ENCODE results near the gene OTOP2. TPM values are rescaled to one million over a fixed set of nuclear protein-coding genes. Genes with fewer than 3 reads are reported as not detected.

The OTOP2 gene
- total RNA-seq, 4 donors from 2014 or later = not detected

DNA sequence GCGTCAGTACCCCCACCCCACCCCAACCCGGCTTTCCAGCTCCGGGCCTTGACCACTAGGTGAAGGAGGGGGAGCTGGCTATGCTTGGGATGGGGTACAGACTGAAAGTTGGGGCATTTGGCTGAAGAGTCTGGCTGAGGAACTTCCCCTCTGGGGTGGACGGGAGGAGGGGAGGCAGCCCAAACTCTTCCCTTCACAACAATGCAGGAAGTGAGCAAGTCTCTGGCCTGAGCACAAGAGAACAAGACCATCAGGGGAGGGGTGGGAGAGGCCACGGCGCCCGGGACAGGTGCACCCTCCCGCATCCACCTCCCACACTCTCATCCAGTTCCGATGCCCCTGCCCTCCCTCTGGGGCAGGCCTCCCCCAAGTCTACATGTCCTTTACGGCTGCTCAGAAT is 6.6 kb upstream of the OTOP2 start:
- no peak for TF ChIP-seq POLR2AphosphoS5 (IDR thresholded peaks at IDR 0.05)
- TF ChIP-seq EP300 (IDR thresholded peaks at IDR 0.05) = no peak
- TF ChIP-seq CTCF (IDR thresholded peaks at IDR 0.05) = no peak
- TF ChIP-seq POLR2A (IDR thresholded peaks at IDR 0.05) = no peak
- 66% methylated on average over 6 of the region's 10 CpGs; no CpG with 5 or more reads in 1 of the 2 donors for WGBS, 2 donors (ENCODE audit: low coverage in 1 of 2)
- no peak overlapping the region for H3K4me3 ChIP-seq
- H3K27ac ChIP-seq = no peak overlapping the region
- H3K9me3 ChIP-seq = no peaks in the 10 kb centered on the region
- ATAC-seq = no peak
- H3K27me3 ChIP-seq = peaks cover 77% of the 10 kb centered on the region
- no peaks in the 10 kb centered on the region for H3K36me3 ChIP-seq
- peaks cover 0 to 9% (median 0%) of the 10 kb centered on the region in 3 donors for H3K4me1 ChIP-seq

- no peak for ATAC-seq
- H3K36me3 ChIP-seq = no peaks in the 10 kb centered on the region
- peaks cover 92% of the 10 kb centered on the region for H3K27me3 ChIP-seq
- TF ChIP-seq CTCF (IDR thresholded peaks at IDR 0.05) = no peak
- no peak for TF ChIP-seq POLR2AphosphoS5 (IDR thresholded peaks at IDR 0.05)
- WGBS, 2 donors (ENCODE audit: low coverage in 1 of 2) = 75 to 100% methylated on average over 3 of the region's 5 CpGs
- H3K4me3 ChIP-seq = no peak overlapping the region
- peaks cover 0 to 23% (median 11%) of the 10 kb centered on the region in 3 donors for H3K4me1 ChIP-seq
- no peak overlapping the region for H3K27ac ChIP-seq
- no peaks in the 10 kb centered on the region for H3K9me3 ChIP-seq
Observed at GRCh38 chr17:74918906-74919305, 5.2 kb upstream of the OTOP2 start.

DNA sequence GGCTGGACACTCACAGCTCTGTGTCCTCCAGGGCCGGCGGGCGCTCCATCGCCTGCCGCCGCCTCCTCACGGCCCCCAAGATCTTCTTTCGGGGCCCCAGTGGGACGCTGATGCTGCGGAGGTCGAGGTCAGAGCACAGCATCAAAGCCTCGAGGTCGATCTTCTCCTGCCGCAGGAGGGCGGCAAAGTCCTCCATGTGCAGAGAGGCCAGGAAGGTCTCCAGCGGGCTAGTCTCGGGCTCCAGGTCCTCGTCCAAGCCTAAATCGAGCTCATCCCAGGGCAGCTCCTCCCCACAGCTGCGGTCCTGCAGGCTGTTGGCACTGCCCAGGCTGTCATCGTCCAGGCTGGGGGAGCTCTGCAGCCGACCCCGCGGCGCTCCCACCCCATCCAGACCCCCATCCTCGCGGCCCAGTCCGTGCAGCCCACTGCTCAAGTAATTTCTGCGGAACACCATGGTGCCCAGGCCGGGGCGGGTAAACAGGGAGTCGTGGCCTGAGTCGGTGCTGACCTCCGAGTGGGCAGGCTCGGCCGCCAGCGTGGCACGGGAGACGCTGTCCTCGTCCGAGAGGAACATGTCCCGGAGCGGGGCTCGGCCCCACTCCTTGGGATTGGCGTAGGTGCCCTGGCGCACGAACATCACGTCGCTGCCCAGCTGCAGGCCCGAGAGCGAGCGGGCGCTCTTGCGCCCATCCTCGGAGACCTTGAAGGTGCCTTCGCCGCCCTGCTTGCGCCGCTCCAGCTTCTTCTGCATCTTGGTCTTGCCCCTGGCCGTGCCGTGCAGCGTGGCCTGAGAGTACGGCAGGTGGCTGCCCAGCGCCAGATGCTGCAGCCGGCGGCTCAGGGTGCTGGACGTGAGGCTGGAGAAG is 4.4 kb upstream of the OTOP2 start:
- H3K27me3 ChIP-seq = peaks cover 100% of the 10 kb centered on the region
- H3K9me3 ChIP-seq = no peaks in the 10 kb centered on the region
- WGBS, 2 donors (ENCODE audit: low coverage in 1 of 2) = 80% methylated on average over 1 of the region's 67 CpGs; no CpG with 5 or more reads in 1 of the 2 donors
- TF ChIP-seq POLR2A (IDR thresholded peaks at IDR 0.05) (no peak), EP300 (IDR thresholded peaks at IDR 0.05) (no peak), CTCF (IDR thresholded peaks at IDR 0.05) (no peak), POLR2AphosphoS5 (IDR thresholded peaks at IDR 0.05) (no peak)
- H3K4me3 ChIP-seq = no peak overlapping the region
- H3K4me1 ChIP-seq = peaks cover 0 to 31% (median 14%) of the 10 kb centered on the region in 3 donors
- H3K27ac ChIP-seq = no peak overlapping the region
- H3K36me3 ChIP-seq = no peaks in the 10 kb centered on the region
- ATAC-seq = no peak

DNA sequence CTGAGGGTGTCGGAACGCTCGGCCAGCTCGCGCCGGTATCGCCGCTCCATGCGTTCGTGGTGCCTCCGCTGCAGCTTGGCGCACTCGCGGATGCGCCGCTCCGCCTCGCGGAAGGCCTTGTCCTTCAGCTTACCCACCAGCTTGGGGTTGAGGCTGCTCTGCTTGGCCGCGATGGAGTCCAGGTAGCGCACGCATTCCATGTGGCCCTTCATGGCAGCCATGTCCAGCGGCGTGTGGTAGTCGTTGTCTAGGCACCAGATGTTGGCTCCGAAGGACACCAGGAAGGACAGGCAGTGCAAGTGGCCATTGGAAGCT is 3.8 kb upstream of the OTOP2 start:
- Histone ChIP-seq H3K4me1 (peaks cover 0 to 34% (median 14%) of the 10 kb centered on the region in 3 donors), H3K36me3 (no peaks in the 10 kb centered on the region), H3K4me3 (no peak overlapping the region), H3K27me3 (peaks cover 100% of the 10 kb centered on the region), H3K27ac (no peak overlapping the region), H3K9me3 (no peaks in the 10 kb centered on the region)
- WGBS, 2 donors (ENCODE audit: low coverage in 1 of 2) = 80% methylated on average over 13 of the region's 27 CpGs; no CpG with 5 or more reads in 1 of the 2 donors
- TF ChIP-seq EP300 (IDR thresholded peaks at IDR 0.05) (no peak), POLR2AphosphoS5 (IDR thresholded peaks at IDR 0.05) (no peak)
- ATAC-seq = no peak

- H3K4me3 ChIP-seq = no peak overlapping the region
- 40% methylated on average over 2 of the region's 6 CpGs; no CpG with 5 or more reads in 1 of the 2 donors for WGBS, 2 donors (ENCODE audit: low coverage in 1 of 2)
- TF ChIP-seq CTCF (IDR thresholded peaks at IDR 0.05) (no peak), POLR2A (IDR thresholded peaks at IDR 0.05) (no peak), POLR2AphosphoS5 (IDR thresholded peaks at IDR 0.05) (no peak), EP300 (IDR thresholded peaks at IDR 0.05) (no peak)
- H3K9me3 ChIP-seq = no peaks in the 10 kb centered on the region
- peaks cover 100% of the 10 kb centered on the region for H3K27me3 ChIP-seq
- ATAC-seq = no peak
- H3K4me1 ChIP-seq = peaks cover 0 to 34% (median 14%) of the 10 kb centered on the region in 3 donors
- H3K36me3 ChIP-seq = no peaks in the 10 kb centered on the region
- no peak overlapping the region for H3K27ac ChIP-seq
Observed at GRCh38 chr17:74920642-74921025, 3.4 kb upstream of the OTOP2 start.
